Epithelial cell of esophagus (primary cell): ENCODE measurements around the gene GPLD1.

Source experiments
- DNase-seq: peaks from one replicate; pipeline ENCODE4 v3.0.0; 2010; ENCODE audit warnings: low read depth
- H3K4me3 ChIP-seq: 2 replicates; pipeline ENCODE4 v1.5.1; 2011; ENCODE audit warnings: mild to moderate bottlenecking, low read length, control low read depth
- TF ChIP-seq, protein P1 (sequence below): IDR thresholded peaks from 2 replicates; pipeline ENCODE4 v1.5.1; 2011; ENCODE audit warnings: low read depth, mild to moderate bottlenecking, low read length, control low read depth, inconsistent platforms; ENCODE audit not compliant: insufficient read depth; ENCODE audit errors: missing control alignments

Gene GPLD1

GRCh38 chr6:24486065-24486464 is 3.3 kb downstream of the GPLD1 start:
- TF ChIP-seq, protein P1, sequence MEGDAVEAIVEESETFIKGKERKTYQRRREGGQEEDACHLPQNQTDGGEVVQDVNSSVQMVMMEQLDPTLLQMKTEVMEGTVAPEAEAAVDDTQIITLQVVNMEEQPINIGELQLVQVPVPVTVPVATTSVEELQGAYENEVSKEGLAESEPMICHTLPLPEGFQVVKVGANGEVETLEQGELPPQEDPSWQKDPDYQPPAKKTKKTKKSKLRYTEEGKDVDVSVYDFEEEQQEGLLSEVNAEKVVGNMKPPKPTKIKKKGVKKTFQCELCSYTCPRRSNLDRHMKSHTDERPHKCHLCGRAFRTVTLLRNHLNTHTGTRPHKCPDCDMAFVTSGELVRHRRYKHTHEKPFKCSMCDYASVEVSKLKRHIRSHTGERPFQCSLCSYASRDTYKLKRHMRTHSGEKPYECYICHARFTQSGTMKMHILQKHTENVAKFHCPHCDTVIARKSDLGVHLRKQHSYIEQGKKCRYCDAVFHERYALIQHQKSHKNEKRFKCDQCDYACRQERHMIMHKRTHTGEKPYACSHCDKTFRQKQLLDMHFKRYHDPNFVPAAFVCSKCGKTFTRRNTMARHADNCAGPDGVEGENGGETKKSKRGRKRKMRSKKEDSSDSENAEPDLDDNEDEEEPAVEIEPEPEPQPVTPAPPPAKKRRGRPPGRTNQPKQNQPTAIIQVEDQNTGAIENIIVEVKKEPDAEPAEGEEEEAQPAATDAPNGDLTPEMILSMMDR, result no peak
- DNase-seq, result no peak

GRCh38 chr6:24484657-24485323 is 4.6 kb downstream of the GPLD1 start:
- TF ChIP-seq, protein P1, result no peak
- no peak overlapping the region for H3K4me3 ChIP-seq
- peak; percentile 59 for DNase-seq

More at GRCh38 chr6:24486065-24486464, 3.3 kb downstream of the GPLD1 start:
- H3K4me3 ChIP-seq, result no peak overlapping the region

DNA sequence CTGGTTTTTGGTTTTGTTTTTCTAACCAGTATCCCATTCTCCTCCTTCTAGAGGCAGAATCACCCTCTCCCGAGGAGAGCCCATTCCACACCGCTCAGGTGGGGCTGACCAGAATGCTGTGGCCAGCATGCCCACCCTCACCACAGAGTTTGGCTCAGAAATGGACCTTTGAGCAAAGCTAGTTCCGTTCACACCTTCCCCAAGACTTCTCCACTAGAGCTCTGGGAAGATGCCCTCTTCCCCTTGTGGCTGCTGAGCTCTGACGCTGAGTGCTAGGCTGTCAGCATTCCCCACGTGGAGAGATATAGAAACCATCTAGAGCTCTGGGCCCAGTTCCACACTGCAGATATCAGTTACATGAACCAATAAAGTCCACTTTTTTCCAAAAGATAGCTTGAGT is 7.9 kb downstream of the GPLD1 start:
- DNase-seq, result no peak
- no peak overlapping the region for H3K4me3 ChIP-seq
- TF ChIP-seq, protein P1, result no peak

DNA sequence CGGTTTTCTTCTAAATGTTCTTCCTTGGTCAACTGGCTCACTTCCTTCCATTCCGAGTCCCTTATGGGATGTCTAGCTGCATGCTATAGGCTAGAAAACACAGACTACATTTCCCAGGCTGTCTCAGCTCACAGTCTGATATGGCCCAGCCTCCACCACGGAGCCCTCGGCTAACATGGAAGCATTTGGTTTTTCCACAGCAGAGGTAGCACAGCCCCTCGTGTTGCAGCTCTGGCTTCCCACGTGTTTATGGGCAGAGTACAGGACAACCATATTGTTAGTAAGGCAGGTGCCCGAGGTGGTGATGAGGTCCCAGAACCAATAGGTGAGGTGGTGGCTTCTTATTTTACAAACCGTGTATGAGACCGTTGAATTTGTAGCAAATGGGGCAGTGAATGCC is 8.7 kb downstream of the GPLD1 start:
- no peak for DNase-seq
- TF ChIP-seq, protein P1, result no peak
- H3K4me3 ChIP-seq, result no peak overlapping the region

DNA sequence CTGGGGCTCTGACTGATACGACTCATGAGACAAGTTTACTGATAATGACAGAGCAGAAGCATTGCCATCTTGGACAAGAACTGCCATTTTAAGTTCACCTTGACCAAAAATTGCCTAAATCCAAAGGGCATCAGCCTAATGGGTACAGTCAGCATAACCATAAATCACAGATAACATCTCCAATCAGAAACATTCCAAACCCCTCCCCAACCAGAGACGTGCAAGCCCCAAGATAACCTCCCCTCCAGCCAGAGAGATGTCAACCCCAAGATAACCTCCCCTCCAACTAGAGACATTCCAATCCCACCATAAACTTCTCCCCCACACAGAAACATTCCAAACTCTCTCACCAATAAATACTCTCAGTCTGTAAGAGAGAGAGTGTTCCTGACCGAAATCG is 10.5 kb downstream of the GPLD1 start:
- no peak overlapping the region for H3K4me3 ChIP-seq
- TF ChIP-seq, protein P1, result no peak
- DNase-seq, result no peak

GRCh38 chr6:24477070-24477469 is 12.3 kb downstream of the GPLD1 start:
- no peak for DNase-seq
- TF ChIP-seq, protein P1, result no peak
- no peak overlapping the region for H3K4me3 ChIP-seq

DNA sequence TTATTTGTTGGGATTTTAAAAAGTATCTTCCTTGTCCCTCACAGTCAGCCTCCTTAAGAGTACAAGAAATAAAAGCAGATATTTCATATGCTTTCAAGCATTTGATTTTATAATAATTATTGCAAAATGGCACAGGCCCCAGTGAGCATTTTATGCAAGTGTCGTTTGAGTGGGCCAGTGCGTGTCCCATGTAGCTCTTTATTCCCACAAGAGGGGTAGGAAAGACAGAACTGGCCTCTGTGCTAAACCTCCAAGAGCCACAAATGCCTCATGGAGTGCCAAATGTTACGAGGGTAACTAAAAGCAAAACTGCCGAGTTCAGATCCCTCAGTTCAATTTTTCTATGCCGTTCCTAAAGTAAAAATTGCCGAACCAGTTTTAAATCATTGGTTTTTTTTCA is 12.7 kb downstream of the GPLD1 start:
- no peak for DNase-seq
- H3K4me3 ChIP-seq, result no peak overlapping the region
- TF ChIP-seq, protein P1, result no peak
